NCI-H1417 treated with DMSO at 0.1 percent for 48 hours (cell line): ENCODE results near the gene VARS2.
A peak's percentile ranks its signal among the peaks of the same experiment; 100 is the strongest.

ENCODE experiments used
- DNase-seq: peaks from one replicate; lab custom pipeline; 2025; lab: John Stamatoyannopoulos, UW

VARS2 gene

DNA sequence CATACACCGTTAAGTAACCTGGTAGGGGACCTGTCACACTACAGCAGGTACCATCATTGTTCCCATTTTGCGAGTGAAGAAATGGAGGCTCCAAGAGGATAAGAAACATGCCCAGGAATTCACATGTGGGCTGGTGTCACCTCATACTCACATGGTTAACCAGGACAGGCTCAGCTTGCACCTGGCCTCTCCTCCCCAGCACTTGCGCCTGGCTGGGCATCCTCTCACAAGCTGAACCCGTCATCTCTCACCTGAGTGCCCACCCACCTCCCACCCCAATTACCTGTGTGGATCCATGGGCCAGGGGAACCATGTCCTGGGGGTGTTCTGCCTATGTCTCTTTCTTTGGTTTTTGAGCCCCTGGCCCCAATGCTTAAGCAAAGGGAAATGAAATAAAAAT is 16.5 kb downstream of the VARS2 start:
- no peak for DNase-seq

GRCh38 chr6:30931272-30931671 is 17.2 kb downstream of the VARS2 start:
- DNase-seq = no peak

DNA sequence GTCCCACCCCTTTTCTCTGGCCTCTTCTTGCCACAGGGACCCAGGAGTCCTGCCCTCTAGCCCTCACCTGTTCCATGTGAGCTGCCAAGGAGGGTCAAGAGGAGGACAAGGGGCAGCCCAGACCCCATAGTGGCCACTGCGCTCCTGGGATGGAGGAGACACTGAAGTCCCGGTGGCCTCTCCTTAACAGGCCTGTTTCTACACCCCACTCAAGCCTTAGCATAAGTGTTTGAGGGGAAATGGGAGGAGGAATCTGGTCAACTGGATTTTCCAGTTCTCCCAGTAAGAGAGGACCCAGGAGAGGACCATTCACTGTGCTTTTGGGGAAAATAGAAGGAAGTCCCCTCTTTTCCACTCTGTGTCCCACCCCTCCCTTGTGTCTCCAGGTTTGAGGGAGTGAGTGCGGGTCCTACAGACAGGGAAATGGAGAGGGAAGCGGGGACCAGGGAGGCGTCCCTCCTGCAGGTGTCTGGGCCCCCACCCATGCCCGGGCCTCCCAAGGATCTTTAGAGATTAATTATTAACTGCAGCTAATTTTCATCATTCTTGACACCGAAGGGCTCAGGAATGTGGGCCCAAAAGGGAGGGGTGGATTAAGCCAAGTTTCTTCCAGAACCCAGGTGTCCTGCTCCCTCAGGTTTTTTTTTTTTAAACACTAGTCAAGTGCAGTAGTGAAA is 18.1 kb downstream of the VARS2 start, which contains the start of gene SFTA2:
SFTA2 (minus strand) TSS at position 202 of the 677 bp plus-strand sequence; CDS start at position 128, 74 bp downstream.
- DNase-seq = no peak

GRCh38 chr6:30932665-30933365 is 18.8 kb downstream of the VARS2 start:
- no peak for DNase-seq

- no peak for DNase-seq
Measured at GRCh38 chr6:30935018-30935417, 21.0 kb downstream of the VARS2 start.

GRCh38 chr6:30937265-30937664 is 23.2 kb downstream of the VARS2 start:
- DNase-seq = no peak

DNA sequence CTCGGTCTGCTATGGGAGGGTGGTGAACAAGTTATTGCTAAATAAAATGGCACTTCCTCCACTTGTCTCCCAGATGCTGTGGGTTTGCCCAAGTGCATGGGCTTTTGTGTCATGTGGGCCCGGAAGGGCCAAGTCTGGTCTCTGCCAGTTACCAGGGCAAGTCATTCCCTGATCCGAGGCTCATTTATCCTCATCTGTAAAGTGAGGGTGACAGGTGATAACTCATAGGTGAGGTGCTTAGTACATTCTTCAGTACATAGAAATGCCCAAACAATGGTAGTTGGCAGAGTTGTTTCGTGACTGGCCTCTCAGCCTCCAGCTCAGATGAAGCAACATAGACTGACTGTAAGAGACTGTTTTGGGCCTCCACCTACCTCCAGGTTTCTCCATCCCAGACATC is 24.7 kb downstream of the VARS2 start:
- no peak for DNase-seq

DNA sequence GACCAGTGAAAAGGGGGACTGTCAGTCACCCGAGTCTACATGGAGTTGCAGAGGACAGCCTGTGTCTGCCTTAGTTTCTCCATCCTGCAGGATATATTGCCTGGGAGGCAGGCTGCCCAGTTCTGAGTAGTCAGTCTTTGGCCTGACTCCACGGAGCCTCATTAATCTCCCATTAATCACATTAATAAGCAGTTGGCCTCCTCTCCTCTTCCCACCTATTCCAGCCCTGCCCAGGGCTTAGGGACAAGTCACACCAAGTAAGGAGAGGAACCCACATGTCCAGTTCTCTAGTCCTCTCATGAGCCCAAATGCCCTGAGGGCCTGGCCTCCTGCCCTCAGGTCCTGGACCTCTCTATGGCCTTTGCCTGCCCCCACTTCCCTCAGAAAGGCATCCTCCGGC is 25.4 kb downstream of the VARS2 start:
- DNase-seq = no peak

- DNase-seq = no peak
Measured at GRCh38 chr6:30940361-30940986, 26.4 kb downstream of the VARS2 start, which contains the start of gene MUCL3. Gene MUCL3 (plus strand): TSS chr6:30940973. CDS start chr6:30941000, 27 bp downstream.

GRCh38 chr6:30942338-30943060 is 28.5 kb downstream of the VARS2 start:
- no peak for DNase-seq

- DNase-seq = no peak
Measured at GRCh38 chr6:30944051-30944450, 30.0 kb downstream of the VARS2 start.

DNA sequence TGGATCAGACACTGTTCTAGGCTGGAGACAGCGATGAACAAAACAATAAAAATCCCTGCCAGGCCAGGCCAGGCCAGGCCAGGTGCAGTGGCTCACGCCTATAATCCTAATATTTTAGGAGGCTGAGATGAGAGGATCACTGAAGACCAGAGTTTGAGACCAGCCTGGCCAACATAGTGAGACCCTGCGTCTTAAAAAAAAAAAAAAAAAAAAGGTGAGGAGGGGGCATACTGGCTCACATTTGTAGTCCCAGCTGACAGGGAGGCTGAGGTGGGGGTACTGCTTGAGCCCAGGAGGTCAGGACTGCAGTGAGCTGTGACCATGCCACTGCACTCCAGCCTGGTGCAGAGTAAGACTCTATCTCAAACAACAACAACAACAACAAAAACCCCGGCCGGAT is 31.2 kb downstream of the VARS2 start:
- DNase-seq = no peak

GRCh38 chr6:30947231-30947630 is 33.2 kb downstream of the VARS2 start:
- no peak for DNase-seq

GRCh38 chr6:30948811-30949210 is 34.8 kb downstream of the VARS2 start:
- DNase-seq = no peak

DNA sequence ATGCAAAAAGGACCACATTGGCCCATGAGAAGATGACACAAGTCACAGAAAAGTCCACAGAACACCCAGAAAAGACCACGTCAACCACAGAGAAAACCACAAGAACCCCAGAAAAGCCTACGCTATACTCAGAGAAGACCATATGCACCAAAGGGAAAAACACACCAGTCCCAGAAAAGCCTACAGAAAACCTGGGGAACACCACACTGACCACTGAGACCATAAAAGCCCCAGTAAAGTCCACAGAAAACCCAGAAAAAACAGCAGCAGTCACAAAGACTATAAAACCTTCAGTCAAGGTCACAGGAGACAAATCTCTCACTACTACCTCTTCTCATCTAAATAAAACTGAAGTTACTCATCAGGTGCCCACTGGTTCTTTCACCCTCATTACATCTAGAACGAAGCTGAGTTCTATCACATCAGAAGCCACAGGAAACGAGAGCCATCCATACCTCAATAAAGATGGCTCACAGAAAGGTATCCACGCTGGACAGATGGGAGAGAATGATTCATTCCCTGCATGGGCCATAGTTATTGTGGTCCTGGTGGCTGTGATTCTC is 38.0 kb downstream of the VARS2 start:
- DNase-seq = no peak

DNA sequence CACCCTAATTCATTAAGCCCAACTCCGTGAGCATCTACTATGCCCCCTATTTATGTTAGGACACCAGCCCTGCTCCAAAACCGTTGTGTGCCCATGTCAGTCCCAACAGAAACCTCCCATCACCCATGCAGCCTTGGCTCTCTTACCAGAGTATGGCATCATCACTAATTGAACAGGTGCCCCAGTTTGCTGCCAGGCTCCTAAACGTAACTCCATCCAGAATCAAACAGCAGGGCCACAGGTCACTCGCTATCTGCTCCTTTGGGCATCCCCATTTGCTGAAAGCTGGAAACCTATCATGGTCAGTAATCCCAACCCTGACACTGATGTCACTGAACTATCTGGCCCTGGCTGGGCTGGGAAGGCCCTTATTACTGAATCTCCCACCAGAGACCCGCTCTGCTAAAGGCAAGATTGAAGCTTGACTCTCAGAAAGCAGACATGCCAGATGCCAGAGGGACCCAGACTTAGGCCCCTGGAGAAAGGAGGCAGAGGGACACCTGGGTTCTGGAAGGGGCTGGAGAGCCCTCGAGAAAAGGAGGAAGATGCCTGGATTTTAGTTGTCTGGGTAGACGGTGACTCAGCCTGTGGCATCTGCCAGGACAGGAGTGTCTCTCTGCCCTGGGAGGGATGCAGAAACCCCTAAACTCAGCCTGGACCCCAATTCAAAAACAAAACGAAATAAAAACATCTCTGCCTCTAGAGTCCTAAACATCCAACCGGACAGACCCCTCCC is 40.8 kb downstream of the VARS2 start:
- DNase-seq = no peak

- DNase-seq = peak; percentile 4
Measured at GRCh38 chr6:30955367-30956042, 41.5 kb downstream of the VARS2 start.

DNA sequence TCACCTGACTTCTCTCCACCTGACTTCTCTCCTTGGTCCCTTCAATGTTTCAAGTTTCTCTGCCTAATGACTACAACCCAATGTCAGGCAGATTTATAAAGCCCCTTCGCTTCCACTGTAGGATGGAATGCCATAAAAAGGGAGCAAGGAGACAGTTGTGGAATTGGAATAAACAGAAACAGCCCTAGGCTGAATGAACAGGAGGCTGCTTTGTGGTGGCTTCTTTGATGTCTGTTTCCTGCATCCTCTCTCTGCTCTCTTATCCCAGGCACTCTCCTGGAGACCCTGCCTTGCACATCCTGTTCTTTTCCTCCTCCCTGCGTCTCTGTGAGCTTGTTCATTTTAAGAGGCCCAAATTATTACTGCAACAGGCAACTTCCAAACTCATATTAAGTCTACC is 43.7 kb downstream of the VARS2 start:
- DNase-seq = no peak

GRCh38 chr6:30960907-30961673 is 47.1 kb downstream of the VARS2 start:
- DNase-seq = no peak

- DNase-seq = no peak
Measured at GRCh38 chr6:30962716-30963115, 48.7 kb downstream of the VARS2 start.
